Measurements from ENCODE around the gene DGKB. TPM values are rescaled to one million over a fixed set of nuclear protein-coding genes. Genes with fewer than 3 reads are reported as not detected.

The DGKB gene
- total RNA-seq, 4 donors from 2014 or later: 17.3 to 54.9 (median 26.1) TPM

GRCh38 chr7:14425559-14425958, 477.0 kb downstream of the DGKB start:
- Histone ChIP-seq H3K9me3 (no peaks in the 10 kb centered on the region), H3K4me1 (no peaks in the 10 kb centered on the region), H3K4me3 (no peak overlapping the region), H3K27me3 (no peaks in the 10 kb centered on the region), H3K36me3 (no peaks in the 10 kb centered on the region), H3K27ac (no peak overlapping the region)
- WGBS, 2 donors (ENCODE audit: low coverage in 1 of 2): 64 to 88% methylated on average over 1 of the region's 1 CpG
- no peak for ATAC-seq
- TF ChIP-seq CTCF (IDR thresholded peaks at IDR 0.05): no peak
- TF ChIP-seq EP300 (IDR thresholded peaks at IDR 0.05): no peak
- no peak for TF ChIP-seq POLR2A (IDR thresholded peaks at IDR 0.05)
- no peak for TF ChIP-seq POLR2AphosphoS5 (IDR thresholded peaks at IDR 0.05)

- no peaks in the 10 kb centered on the region for H3K9me3 ChIP-seq
- H3K27me3 ChIP-seq: no peaks in the 10 kb centered on the region
- TF ChIP-seq CTCF (IDR thresholded peaks at IDR 0.05): no peak
- no peak for TF ChIP-seq POLR2AphosphoS5 (IDR thresholded peaks at IDR 0.05)
- no peak for TF ChIP-seq POLR2A (IDR thresholded peaks at IDR 0.05)
- no peak for TF ChIP-seq EP300 (IDR thresholded peaks at IDR 0.05)
- H3K4me3 ChIP-seq: no peak overlapping the region
- H3K27ac ChIP-seq: no peak overlapping the region
- ATAC-seq: no peak
- peaks cover 0 to 2% (median 0%) of the 10 kb centered on the region in 3 donors for H3K4me1 ChIP-seq
- no peaks in the 10 kb centered on the region for H3K36me3 ChIP-seq
- 100% methylated on average over 1 of the region's 1 CpG for WGBS, 2 donors (ENCODE audit: low coverage in 1 of 2)
Observed at GRCh38 chr7:14424675-14425074, 477.9 kb downstream of the DGKB start.

GRCh38 chr7:14420768-14421167, 481.8 kb downstream of the DGKB start:
- no peak overlapping the region for H3K4me3 ChIP-seq
- peaks cover 0 to 2% (median 0%) of the 10 kb centered on the region in 3 donors for H3K4me1 ChIP-seq
- 69 to 74% methylated on average over 5 of the region's 5 CpGs for WGBS, 2 donors (ENCODE audit: low coverage in 1 of 2)
- H3K36me3 ChIP-seq: no peaks in the 10 kb centered on the region
- no peaks in the 10 kb centered on the region for H3K27me3 ChIP-seq
- TF ChIP-seq POLR2AphosphoS5 (IDR thresholded peaks at IDR 0.05): no peak
- no peak for TF ChIP-seq EP300 (IDR thresholded peaks at IDR 0.05)
- no peak for TF ChIP-seq POLR2A (IDR thresholded peaks at IDR 0.05)
- TF ChIP-seq CTCF (IDR thresholded peaks at IDR 0.05): no peak
- no peak for ATAC-seq
- no peaks in the 10 kb centered on the region for H3K9me3 ChIP-seq
- no peak overlapping the region for H3K27ac ChIP-seq

- WGBS, 2 donors (ENCODE audit: low coverage in 1 of 2): 16 to 78% methylated on average over 1 to 2 of the region's 2 CpGs
- no peak overlapping the region for H3K27ac ChIP-seq
Observed at GRCh38 chr7:14419531-14419930, 483.0 kb downstream of the DGKB start.

GRCh38 chr7:14418633-14419032, 483.9 kb downstream of the DGKB start:
- ATAC-seq: no peak
- H3K27me3 ChIP-seq: no peaks in the 10 kb centered on the region
- 52 to 80% methylated on average over 1 of the region's 1 CpG for WGBS, 2 donors (ENCODE audit: low coverage in 1 of 2)
- H3K4me3 ChIP-seq: no peak overlapping the region
- TF ChIP-seq EP300 (IDR thresholded peaks at IDR 0.05) (no peak), CTCF (IDR thresholded peaks at IDR 0.05) (no peak), POLR2AphosphoS5 (IDR thresholded peaks at IDR 0.05) (no peak), POLR2A (IDR thresholded peaks at IDR 0.05) (no peak)
- no peaks in the 10 kb centered on the region for H3K9me3 ChIP-seq
- peaks cover 0 to 2% (median 0%) of the 10 kb centered on the region in 3 donors for H3K4me1 ChIP-seq
- H3K36me3 ChIP-seq: no peaks in the 10 kb centered on the region
- no peak overlapping the region for H3K27ac ChIP-seq

More at GRCh38 chr7:14419531-14419930, 483.0 kb downstream of the DGKB start:
- TF ChIP-seq EP300 (IDR thresholded peaks at IDR 0.05): no peak
- TF ChIP-seq POLR2A (IDR thresholded peaks at IDR 0.05): no peak
- Histone ChIP-seq H3K27me3 (no peaks in the 10 kb centered on the region), H3K36me3 (no peaks in the 10 kb centered on the region), H3K9me3 (no peaks in the 10 kb centered on the region), H3K4me1 (peaks cover 0 to 2% (median 0%) of the 10 kb centered on the region in 3 donors), H3K4me3 (no peak overlapping the region)
- no peak for ATAC-seq

Measured in gastroesophageal sphincter (tissue), 4 donors.